ENCODE results near the gene PXK.

DNA sequence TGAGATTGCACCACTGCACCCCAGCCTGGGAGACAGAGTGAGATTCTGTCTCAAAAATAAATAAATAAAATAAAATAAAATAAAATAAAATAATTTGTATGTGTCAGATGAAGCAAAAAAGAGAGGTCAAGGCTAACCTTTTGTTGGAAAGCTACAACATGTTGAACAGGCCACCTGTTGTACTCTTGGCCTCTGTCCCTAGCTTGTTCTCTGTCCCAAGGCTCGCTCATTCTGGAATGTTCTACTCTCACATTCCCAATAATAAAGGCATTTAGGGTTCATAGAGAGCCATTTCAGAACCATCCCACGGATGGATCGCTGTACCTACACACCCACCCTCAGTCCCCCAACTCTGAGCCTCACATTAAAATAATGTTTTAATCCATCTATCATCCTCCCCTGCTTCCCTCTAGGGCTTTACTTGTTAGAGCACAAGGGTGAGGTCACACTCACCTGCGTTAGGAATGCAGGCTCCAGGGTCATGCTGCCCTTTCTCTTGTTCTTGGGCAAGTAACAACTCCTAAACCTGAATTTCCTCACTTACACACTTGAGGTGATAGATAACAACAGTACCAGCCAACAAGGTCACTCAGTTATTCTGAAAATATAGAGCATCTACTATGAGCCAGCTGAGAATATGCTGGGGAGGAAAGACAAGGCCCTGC lies 134.3 kb downstream of the PXK start:
- TF ChIP-seq, protein P1, sequence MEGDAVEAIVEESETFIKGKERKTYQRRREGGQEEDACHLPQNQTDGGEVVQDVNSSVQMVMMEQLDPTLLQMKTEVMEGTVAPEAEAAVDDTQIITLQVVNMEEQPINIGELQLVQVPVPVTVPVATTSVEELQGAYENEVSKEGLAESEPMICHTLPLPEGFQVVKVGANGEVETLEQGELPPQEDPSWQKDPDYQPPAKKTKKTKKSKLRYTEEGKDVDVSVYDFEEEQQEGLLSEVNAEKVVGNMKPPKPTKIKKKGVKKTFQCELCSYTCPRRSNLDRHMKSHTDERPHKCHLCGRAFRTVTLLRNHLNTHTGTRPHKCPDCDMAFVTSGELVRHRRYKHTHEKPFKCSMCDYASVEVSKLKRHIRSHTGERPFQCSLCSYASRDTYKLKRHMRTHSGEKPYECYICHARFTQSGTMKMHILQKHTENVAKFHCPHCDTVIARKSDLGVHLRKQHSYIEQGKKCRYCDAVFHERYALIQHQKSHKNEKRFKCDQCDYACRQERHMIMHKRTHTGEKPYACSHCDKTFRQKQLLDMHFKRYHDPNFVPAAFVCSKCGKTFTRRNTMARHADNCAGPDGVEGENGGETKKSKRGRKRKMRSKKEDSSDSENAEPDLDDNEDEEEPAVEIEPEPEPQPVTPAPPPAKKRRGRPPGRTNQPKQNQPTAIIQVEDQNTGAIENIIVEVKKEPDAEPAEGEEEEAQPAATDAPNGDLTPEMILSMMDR (conservative IDR thresholded peaks at IDR 0.05 in 1 of 2, IDR thresholded peaks at IDR 0.05 in 1 of 2; ENCODE audit: low read depth in 1 of 2, low read length in 2 of 2): no peak
- TF ChIP-seq EZH2 (IDR thresholded peaks at IDR 0.05; ENCODE audit: low read length, missing control alignments): no peak

Measured in fibroblast of lung (primary cell).